ENCODE results near the gene MTARC1.

The MTARC1 gene

GRCh38 chr1:220754212-220754917 is 32.3 kb upstream of the MTARC1 start:
- Histone ChIP-seq H3K36me3 (ENCODE audit: control insufficient read depth, insufficient read depth, low read length) (peaks cover 11% of the 10 kb centered on the region; the same call in 1 of the 2 replicates), H3K9me3 (ENCODE audit: control insufficient read depth, insufficient read depth, low read length) (no peaks in the 10 kb centered on the region), H3K4me3 (ENCODE audit: low read depth, low read length) (no peak overlapping the region), H3K9ac (ENCODE audit: low read depth, low read length) (no peak overlapping the region), H3K27ac (ENCODE audit: low read depth, low read length) (no peak overlapping the region), H3K4me1 (ENCODE audit: control insufficient read depth, insufficient read depth, low read length) (peaks cover 14% of the 10 kb centered on the region), H3K27me3 (ENCODE audit: control insufficient read depth, insufficient read depth, low read length) (peaks cover 19% of the 10 kb centered on the region)

- H3K27ac ChIP-seq (ENCODE audit: low read depth, low read length) = no peak overlapping the region
These were observed 31.8 kb upstream of the MTARC1 start for GRCh38 chr1:220754918-220755295.

GRCh38 chr1:220755309-220755708 is 31.4 kb upstream of the MTARC1 start:
- no peak overlapping the region for H3K4me3 ChIP-seq (ENCODE audit: low read depth, low read length)
- H3K9ac ChIP-seq (ENCODE audit: low read depth, low read length) = no peak overlapping the region
- peaks cover 11% of the 10 kb centered on the region; the same call in 1 of the 2 replicates for H3K36me3 ChIP-seq (ENCODE audit: control insufficient read depth, insufficient read depth, low read length)
- H3K9me3 ChIP-seq (ENCODE audit: control insufficient read depth, insufficient read depth, low read length) = no peaks in the 10 kb centered on the region
- H3K27me3 ChIP-seq (ENCODE audit: control insufficient read depth, insufficient read depth, low read length) = peaks cover 10% of the 10 kb centered on the region
- H3K27ac ChIP-seq (ENCODE audit: low read depth, low read length) = no peak overlapping the region
- H3K4me1 ChIP-seq (ENCODE audit: control insufficient read depth, insufficient read depth, low read length) = peaks cover 11% of the 10 kb centered on the region

More at GRCh38 chr1:220754918-220755295, 31.8 kb upstream of the MTARC1 start:
- H3K4me1 ChIP-seq (ENCODE audit: control insufficient read depth, insufficient read depth, low read length) = peaks cover 14% of the 10 kb centered on the region
- peaks cover 11% of the 10 kb centered on the region; the same call in 1 of the 2 replicates for H3K36me3 ChIP-seq (ENCODE audit: control insufficient read depth, insufficient read depth, low read length)
- H3K27me3 ChIP-seq (ENCODE audit: control insufficient read depth, insufficient read depth, low read length) = peaks cover 14% of the 10 kb centered on the region
- H3K9ac ChIP-seq (ENCODE audit: low read depth, low read length) = no peak overlapping the region
- H3K9me3 ChIP-seq (ENCODE audit: control insufficient read depth, insufficient read depth, low read length) = no peaks in the 10 kb centered on the region
- H3K4me3 ChIP-seq (ENCODE audit: low read depth, low read length) = no peak overlapping the region

- Histone ChIP-seq H3K9ac (ENCODE audit: low read depth, low read length) (no peak overlapping the region), H3K27ac (ENCODE audit: low read depth, low read length) (no peak overlapping the region), H3K36me3 (ENCODE audit: control insufficient read depth, insufficient read depth, low read length) (peaks cover 11% of the 10 kb centered on the region; the same call in 1 of the 2 replicates)
These were observed 29.3 kb upstream of the MTARC1 start for GRCh38 chr1:220757441-220757840.

GRCh38 chr1:220759147-220759546 is 27.6 kb upstream of the MTARC1 start:
- Histone ChIP-seq H3K4me1 (ENCODE audit: control insufficient read depth, insufficient read depth, low read length) (no peaks in the 10 kb centered on the region), H3K36me3 (ENCODE audit: control insufficient read depth, insufficient read depth, low read length) (peaks cover 11% of the 10 kb centered on the region; the same call in 1 of the 2 replicates), H3K9me3 (ENCODE audit: control insufficient read depth, insufficient read depth, low read length) (no peaks in the 10 kb centered on the region), H3K4me3 (ENCODE audit: low read depth, low read length) (no peak overlapping the region), H3K27ac (ENCODE audit: low read depth, low read length) (no peak overlapping the region), H3K27me3 (ENCODE audit: control insufficient read depth, insufficient read depth, low read length) (no peaks in the 10 kb centered on the region), H3K9ac (ENCODE audit: low read depth, low read length) (no peak overlapping the region)

More at GRCh38 chr1:220757441-220757840, 29.3 kb upstream of the MTARC1 start:
- Histone ChIP-seq H3K9me3 (ENCODE audit: control insufficient read depth, insufficient read depth, low read length) (no peaks in the 10 kb centered on the region), H3K4me3 (ENCODE audit: low read depth, low read length) (no peak overlapping the region), H3K27me3 (ENCODE audit: control insufficient read depth, insufficient read depth, low read length) (no peaks in the 10 kb centered on the region), H3K4me1 (ENCODE audit: control insufficient read depth, insufficient read depth, low read length) (no peaks in the 10 kb centered on the region)

- Histone ChIP-seq H3K9ac (ENCODE audit: low read depth, low read length) (no peak overlapping the region), H3K27me3 (ENCODE audit: control insufficient read depth, insufficient read depth, low read length) (no peaks in the 10 kb centered on the region), H3K4me3 (ENCODE audit: low read depth, low read length) (no peak overlapping the region), H3K27ac (ENCODE audit: low read depth, low read length) (no peak overlapping the region), H3K4me1 (ENCODE audit: control insufficient read depth, insufficient read depth, low read length) (no peaks in the 10 kb centered on the region), H3K9me3 (ENCODE audit: control insufficient read depth, insufficient read depth, low read length) (no peaks in the 10 kb centered on the region), H3K36me3 (ENCODE audit: control insufficient read depth, insufficient read depth, low read length) (no peaks in the 10 kb centered on the region)
These were observed 24.9 kb upstream of the MTARC1 start for GRCh38 chr1:220761688-220762427.

- Histone ChIP-seq H3K4me1 (ENCODE audit: control insufficient read depth, insufficient read depth, low read length) (no peaks in the 10 kb centered on the region), H3K27me3 (ENCODE audit: control insufficient read depth, insufficient read depth, low read length) (no peaks in the 10 kb centered on the region), H3K4me3 (ENCODE audit: low read depth, low read length) (no peak overlapping the region), H3K36me3 (ENCODE audit: control insufficient read depth, insufficient read depth, low read length) (no peaks in the 10 kb centered on the region), H3K9ac (ENCODE audit: low read depth, low read length) (no peak overlapping the region), H3K9me3 (ENCODE audit: control insufficient read depth, insufficient read depth, low read length) (no peaks in the 10 kb centered on the region), H3K27ac (ENCODE audit: low read depth, low read length) (no peak overlapping the region)
These were observed 22.0 kb upstream of the MTARC1 start for GRCh38 chr1:220764757-220765156.

GRCh38 chr1:220767312-220768125 is 19.2 kb upstream of the MTARC1 start:
- Histone ChIP-seq H3K4me3 (ENCODE audit: low read depth, low read length) (no peak overlapping the region), H3K36me3 (ENCODE audit: control insufficient read depth, insufficient read depth, low read length) (no peaks in the 10 kb centered on the region), H3K9ac (ENCODE audit: low read depth, low read length) (no peak overlapping the region), H3K9me3 (ENCODE audit: control insufficient read depth, insufficient read depth, low read length) (no peaks in the 10 kb centered on the region), H3K27me3 (ENCODE audit: control insufficient read depth, insufficient read depth, low read length) (no peaks in the 10 kb centered on the region), H3K4me1 (ENCODE audit: control insufficient read depth, insufficient read depth, low read length) (no peaks in the 10 kb centered on the region), H3K27ac (ENCODE audit: low read depth, low read length) (no peak overlapping the region)

GRCh38 chr1:220768126-220768601 is 18.5 kb upstream of the MTARC1 start:
- Histone ChIP-seq H3K9ac (ENCODE audit: low read depth, low read length) (no peak overlapping the region), H3K9me3 (ENCODE audit: control insufficient read depth, insufficient read depth, low read length) (no peaks in the 10 kb centered on the region), H3K36me3 (ENCODE audit: control insufficient read depth, insufficient read depth, low read length) (no peaks in the 10 kb centered on the region), H3K4me3 (ENCODE audit: low read depth, low read length) (no peak overlapping the region), H3K4me1 (ENCODE audit: control insufficient read depth, insufficient read depth, low read length) (no peaks in the 10 kb centered on the region), H3K27me3 (ENCODE audit: control insufficient read depth, insufficient read depth, low read length) (no peaks in the 10 kb centered on the region), H3K27ac (ENCODE audit: low read depth, low read length) (no peak overlapping the region)

- Histone ChIP-seq H3K9me3 (ENCODE audit: control insufficient read depth, insufficient read depth, low read length) (no peaks in the 10 kb centered on the region), H3K4me1 (ENCODE audit: control insufficient read depth, insufficient read depth, low read length) (no peaks in the 10 kb centered on the region), H3K27ac (ENCODE audit: low read depth, low read length) (no peak overlapping the region), H3K4me3 (ENCODE audit: low read depth, low read length) (no peak overlapping the region), H3K36me3 (ENCODE audit: control insufficient read depth, insufficient read depth, low read length) (no peaks in the 10 kb centered on the region), H3K9ac (ENCODE audit: low read depth, low read length) (no peak overlapping the region), H3K27me3 (ENCODE audit: control insufficient read depth, insufficient read depth, low read length) (no peaks in the 10 kb centered on the region)
These were observed 17.5 kb upstream of the MTARC1 start for GRCh38 chr1:220769205-220769604.

Measured in HUES48 (cell line).